Esophagus muscularis mucosa (tissue), 4 donors: ENCODE data around the gene SNX12.

Experiments used
- EP300 ChIP-seq: sonication (generic); formaldehyde crosslinking; IDR thresholded peaks from one replicate; pipeline ENCODE4 v1.6.1; 2017; ENCODE audit warnings: antibody characterized with exemption
- POLR2A ChIP-seq: fragments of 450-650 bp; IDR thresholded peaks from one replicate; pipeline ENCODE4 v1.6.1; 2017; ENCODE audit warnings: antibody characterized with exemption, moderate library complexity, mild to moderate bottlenecking, low read depth
- TF ChIP-seq, protein P1 (sequence below), 3 experiments: fragments of 200-600 bp in 2 of 3; fragments of 450-650 bp in 1 of 3; sonication (generic) in 2 of 3; IDR thresholded peaks; one replicate each; pipeline ENCODE4 v1.5.1; 2017 to 2019; ENCODE audit warnings: antibody characterized with exemption in 3 of 3, mild to moderate bottlenecking in 2 of 3, moderate library complexity in 1 of 3

DNA sequence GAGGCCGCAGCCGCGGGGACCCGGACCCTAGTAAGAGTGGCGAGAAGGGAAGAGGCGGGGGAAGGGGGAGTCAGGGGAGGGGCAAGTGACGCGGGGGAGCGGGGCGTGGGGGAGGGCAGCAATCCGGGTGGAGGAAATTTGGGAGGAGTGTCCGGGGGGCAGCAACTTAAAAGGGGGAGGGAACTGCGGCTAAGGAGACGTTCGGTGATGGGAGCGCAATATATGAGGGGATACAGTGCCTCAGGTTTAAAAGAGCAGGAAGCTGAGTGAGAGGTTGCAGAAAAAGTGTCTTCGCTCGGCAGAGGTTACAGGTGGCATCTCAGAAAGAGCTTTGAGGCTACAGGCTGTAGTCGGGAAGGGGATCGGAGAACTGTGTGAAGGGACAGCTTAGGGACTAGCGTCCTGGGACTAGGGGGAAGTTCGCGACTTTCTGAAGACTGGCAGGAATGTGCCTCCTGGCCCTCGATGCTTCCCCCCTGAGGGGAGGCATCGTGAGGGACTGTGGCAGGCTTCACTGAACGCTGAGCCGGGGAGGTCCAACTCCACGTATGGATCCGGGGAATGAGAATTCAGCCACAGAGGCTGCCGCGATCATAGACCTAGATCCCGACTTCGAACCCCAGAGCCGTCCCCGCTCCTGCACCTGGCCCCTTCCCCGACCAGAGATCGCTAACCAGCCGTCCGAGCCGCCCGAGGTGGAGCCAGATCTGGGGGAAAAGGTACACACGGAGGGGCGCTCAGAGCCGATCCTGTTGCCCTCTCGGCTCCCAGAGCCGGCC lies 28.0 kb upstream of the SNX12 start:
- TF ChIP-seq, protein P1, sequence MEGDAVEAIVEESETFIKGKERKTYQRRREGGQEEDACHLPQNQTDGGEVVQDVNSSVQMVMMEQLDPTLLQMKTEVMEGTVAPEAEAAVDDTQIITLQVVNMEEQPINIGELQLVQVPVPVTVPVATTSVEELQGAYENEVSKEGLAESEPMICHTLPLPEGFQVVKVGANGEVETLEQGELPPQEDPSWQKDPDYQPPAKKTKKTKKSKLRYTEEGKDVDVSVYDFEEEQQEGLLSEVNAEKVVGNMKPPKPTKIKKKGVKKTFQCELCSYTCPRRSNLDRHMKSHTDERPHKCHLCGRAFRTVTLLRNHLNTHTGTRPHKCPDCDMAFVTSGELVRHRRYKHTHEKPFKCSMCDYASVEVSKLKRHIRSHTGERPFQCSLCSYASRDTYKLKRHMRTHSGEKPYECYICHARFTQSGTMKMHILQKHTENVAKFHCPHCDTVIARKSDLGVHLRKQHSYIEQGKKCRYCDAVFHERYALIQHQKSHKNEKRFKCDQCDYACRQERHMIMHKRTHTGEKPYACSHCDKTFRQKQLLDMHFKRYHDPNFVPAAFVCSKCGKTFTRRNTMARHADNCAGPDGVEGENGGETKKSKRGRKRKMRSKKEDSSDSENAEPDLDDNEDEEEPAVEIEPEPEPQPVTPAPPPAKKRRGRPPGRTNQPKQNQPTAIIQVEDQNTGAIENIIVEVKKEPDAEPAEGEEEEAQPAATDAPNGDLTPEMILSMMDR (IDR thresholded peaks at IDR 0.05), result no peak
- no peak for TF ChIP-seq POLR2A
- no peak for TF ChIP-seq EP300
